Fibroblast of lung (primary cell): ENCODE results near the gene TEX29.

ENCODE experiments used
- CTCF ChIP-seq, 2 donors: IDR thresholded peaks in 1 of 2; conservative IDR thresholded peaks in 1 of 2; 1 replicate in 1 of 2; 2 replicates in 1 of 2; pipeline ENCODE4 v1.5.1; 2011 to 2012; ENCODE audit warnings: low read length in 2 of 2, control low read depth in 1 of 2, inconsistent platforms in 1 of 2, low read depth in 1 of 2, mild to moderate bottlenecking in 1 of 2
- EZH2 ChIP-seq: IDR thresholded peaks from 2 replicates; pipeline ENCODE4 v1.5.1; 2012; ENCODE audit warnings: low read length, control low read depth, mild to moderate bottlenecking; ENCODE audit errors: missing control alignments

- TF ChIP-seq CTCF (conservative IDR thresholded peaks at IDR 0.05 in 1 of 2, IDR thresholded peaks at IDR 0.05 in 1 of 2; ENCODE audit: low read depth in 1 of 2, low read length in 2 of 2) = no peak
- no peak for TF ChIP-seq EZH2
These were observed 42.7 kb downstream of the TEX29 start for GRCh38 chr13:111363121-111363520.
